ENCODE data around the gene ICAM3.

ICAM3 gene

DNA sequence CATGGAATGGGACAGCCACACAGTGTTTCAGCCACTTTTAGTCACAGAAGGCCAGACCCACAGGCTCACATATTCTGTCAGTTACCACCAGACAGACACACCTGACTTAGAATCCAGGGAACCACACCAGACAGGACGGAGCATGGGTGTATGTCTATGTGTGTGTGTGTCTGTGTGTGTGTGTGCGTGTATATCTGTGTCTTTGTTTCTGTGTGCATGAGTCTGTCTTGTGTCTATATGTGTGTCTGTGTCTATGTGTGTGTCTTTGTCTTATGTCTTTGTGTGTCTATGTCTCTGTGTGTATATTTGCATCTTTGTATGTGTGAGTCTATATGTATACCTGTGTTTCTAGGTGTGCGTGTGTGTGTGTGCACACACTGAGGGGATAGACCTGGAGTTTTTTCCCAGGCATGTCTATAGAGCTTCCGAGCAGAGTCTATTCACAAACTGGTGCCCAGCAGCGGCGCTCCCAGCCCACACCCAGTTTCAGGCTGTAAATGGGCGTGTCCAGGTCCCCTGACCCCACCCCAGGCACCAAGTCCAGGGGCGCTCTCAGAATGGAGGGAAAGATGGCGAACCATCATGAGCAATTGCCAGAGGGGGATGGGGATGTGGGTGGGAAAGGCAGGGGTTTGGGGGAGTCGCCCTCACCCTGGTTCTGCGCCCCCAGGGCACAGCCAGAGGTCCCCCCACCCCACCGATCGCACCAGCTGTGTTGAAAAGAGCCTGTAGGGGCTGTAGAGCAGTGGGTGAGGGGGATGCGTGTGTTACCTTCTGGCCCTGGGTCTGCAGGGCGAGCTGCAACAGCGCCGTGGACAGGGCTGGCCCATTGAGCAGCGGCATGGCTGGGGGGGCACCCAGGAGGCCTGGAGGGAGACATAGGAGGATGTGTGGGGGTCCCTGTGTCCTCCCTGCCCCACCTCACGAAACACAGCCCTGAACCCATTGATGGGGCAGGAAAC, 17.3 kb downstream of the ICAM3 start:
- in situ Hi-C loops (cut with MboI; ENCODE audit: low pct_unique_long_range_greater_than_20kb, low sequenced_read_pairs): no loop called here
- no peak for DNase-seq

- no peak for DNase-seq
- in situ Hi-C loops (cut with MboI; ENCODE audit: low pct_unique_long_range_greater_than_20kb, low sequenced_read_pairs): no loop called here
These were observed 18.0 kb downstream of the ICAM3 start for GRCh38 chr19:10321417-10321797.

- in situ Hi-C loops (cut with MboI; ENCODE audit: low pct_unique_long_range_greater_than_20kb, low sequenced_read_pairs): no loop called here
- no peak for DNase-seq
These were observed 18.6 kb downstream of the ICAM3 start for GRCh38 chr19:10320602-10321416.

GRCh38 chr19:10318807-10319682, 20.4 kb downstream of the ICAM3 start:
- in situ Hi-C loops (cut with MboI; ENCODE audit: low pct_unique_long_range_greater_than_20kb, low sequenced_read_pairs): no loop called here
- DNase-seq: no peak

GRCh38 chr19:10317857-10318462, 21.5 kb downstream of the ICAM3 start:
- in situ Hi-C loops (cut with MboI; ENCODE audit: low pct_unique_long_range_greater_than_20kb, low sequenced_read_pairs): no loop called here
- no peak for DNase-seq

- in situ Hi-C loops (cut with MboI; ENCODE audit: low pct_unique_long_range_greater_than_20kb, low sequenced_read_pairs): no loop called here
- DNase-seq: no peak
These were observed 22.2 kb downstream of the ICAM3 start for GRCh38 chr19:10317045-10317856.

- in situ Hi-C loops (cut with MboI; ENCODE audit: low pct_unique_long_range_greater_than_20kb, low sequenced_read_pairs): no loop called here
- no peak for DNase-seq
These were observed 23.0 kb downstream of the ICAM3 start for GRCh38 chr19:10316229-10317044.

DNA sequence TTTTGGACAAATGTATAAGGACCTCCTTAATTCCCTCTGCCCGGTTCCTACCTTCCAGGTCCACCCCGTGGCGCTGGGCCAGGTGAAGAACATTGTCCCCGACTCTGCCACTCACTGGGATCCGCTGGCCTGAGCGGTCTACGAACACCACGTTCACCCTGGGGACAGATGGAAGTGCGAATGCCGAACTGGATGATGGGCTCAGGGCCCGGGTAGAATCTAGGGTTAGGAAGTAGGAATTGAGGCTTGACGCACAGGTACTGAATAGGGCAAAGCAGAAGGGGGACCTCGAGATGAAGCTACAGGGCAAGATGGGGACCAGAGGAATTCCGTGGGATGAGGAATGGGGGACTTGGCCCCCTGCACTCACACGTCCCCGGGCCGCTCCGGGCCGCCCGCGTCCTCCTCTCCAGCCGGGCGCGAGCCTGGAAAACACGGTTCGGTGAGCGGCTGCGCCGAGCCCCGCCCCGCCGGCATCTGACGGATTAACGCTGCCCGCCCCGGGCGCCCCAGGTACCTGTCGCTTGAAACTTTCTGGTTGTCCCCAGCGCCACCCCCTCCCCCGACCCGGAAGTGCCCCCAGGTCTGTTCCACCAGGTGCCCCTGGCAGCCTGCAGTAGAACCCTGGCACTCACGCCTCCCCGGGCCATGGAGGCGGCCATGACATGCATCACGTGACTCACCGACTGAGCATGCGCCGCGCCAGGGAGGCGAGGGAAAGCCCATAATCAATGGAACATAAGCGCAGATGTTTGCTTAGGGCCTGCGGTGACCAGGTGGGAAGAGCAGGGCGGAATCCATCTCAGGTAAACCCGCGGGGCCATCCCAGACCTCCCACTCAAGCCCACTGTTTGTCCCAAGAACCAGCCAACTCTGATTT, 23.8 kb downstream of the ICAM3 start, which contains the start of gene FDX2:
Gene FDX2 (minus strand): TSS at position 681 of the 880 bp plus-strand sequence. CDS start 19 bp downstream, at position 662.
- peak; percentile 78 for DNase-seq
- in situ Hi-C loops (cut with MboI; ENCODE audit: low pct_unique_long_range_greater_than_20kb, low sequenced_read_pairs): no loop called here

DNA sequence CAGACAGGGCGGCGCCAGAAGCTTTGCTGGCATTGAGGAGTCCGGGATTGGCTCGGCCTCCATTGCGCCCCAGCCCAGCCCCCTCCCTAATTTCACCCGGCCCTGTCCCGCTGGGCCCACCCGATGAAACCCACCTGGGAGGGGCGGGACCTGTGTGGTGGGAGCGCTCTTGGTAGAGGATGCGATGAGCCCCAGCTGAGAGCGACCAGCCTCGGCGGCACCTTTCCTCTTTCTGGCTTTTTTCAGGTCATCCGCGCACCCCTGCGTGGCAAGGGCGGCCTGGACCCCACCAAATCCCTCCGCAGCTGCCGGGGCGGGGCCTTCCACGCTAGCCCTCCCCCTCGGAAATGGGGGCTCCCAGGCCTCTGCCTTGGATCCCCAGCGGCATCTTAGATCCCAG, 30.0 kb downstream of the ICAM3 start, which contains the start of gene ZGLP1:
Gene ZGLP1 (minus strand): TSS at position 393 of the 400 bp plus-strand sequence.
- no peak for DNase-seq
- in situ Hi-C loops (cut with MboI; ENCODE audit: low pct_unique_long_range_greater_than_20kb, low sequenced_read_pairs): no loop called here

DNA sequence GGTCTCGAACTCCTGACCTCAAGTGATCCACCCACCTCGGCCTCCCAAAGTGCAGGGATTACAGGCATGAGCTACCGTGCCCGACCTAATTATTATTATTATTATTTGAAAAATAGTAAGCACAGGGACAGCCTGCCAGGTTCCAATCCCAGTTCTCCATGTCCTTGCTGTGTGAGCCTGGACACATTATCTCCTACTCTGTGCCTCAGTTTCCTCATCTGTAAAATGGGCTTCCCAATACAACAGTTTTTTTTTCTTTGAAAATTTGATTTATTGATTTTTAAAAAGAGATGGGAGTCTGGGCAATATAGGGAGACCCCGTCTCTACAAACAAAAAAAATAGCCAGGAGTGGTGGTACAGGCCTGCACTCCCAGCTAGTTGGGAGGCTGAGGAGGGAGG, 33.1 kb downstream of the ICAM3 start:
- DNase-seq: no peak
- in situ Hi-C loops (cut with MboI; ENCODE audit: low pct_unique_long_range_greater_than_20kb, low sequenced_read_pairs): no loop called here

DNA sequence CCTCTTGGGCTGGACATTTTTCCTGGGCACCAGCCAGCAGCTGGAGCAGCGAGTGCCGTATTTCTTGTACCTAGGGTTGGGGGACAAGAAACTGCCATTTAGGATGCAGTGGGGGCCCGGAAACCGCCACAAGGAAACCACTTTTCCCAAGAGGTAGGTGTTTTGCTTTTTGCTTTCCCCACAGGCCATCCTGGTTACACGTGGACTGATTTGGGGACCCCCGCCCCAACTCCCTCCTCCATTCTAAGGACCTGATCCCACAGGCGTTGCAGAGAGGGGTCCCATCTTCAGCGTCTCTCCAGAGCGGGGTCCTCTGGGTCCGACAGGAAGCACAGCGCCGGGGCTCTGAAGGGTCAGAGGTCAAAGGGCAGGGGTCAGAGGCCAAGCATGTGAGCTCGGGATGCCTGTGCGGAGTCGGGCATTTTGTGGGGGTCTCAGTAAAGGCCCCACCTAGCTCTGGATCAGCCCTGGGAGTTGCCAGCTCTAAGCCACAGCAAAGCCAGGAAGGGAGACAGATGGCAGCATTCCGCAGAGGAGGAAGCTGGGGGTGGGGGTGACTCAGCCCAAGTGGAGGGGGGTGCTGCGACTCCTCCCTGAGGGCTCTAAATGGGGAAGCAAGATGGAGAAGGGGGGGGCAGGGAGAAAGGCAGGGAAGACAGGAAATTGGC, 34.2 kb downstream of the ICAM3 start:
- in situ Hi-C loops (cut with MboI; ENCODE audit: low pct_unique_long_range_greater_than_20kb, low sequenced_read_pairs): no loop called here
- peak; percentile 86 for DNase-seq

- DNase-seq: peak; percentile 72
- in situ Hi-C loops (cut with MboI; ENCODE audit: low pct_unique_long_range_greater_than_20kb, low sequenced_read_pairs): no loop called here
These were observed 39.6 kb downstream of the ICAM3 start for GRCh38 chr19:10299545-10300458.

- no peak for DNase-seq
- in situ Hi-C loops (cut with MboI; ENCODE audit: low pct_unique_long_range_greater_than_20kb, low sequenced_read_pairs): no loop called here
These were observed 43.4 kb downstream of the ICAM3 start for GRCh38 chr19:10295847-10296591.

DNA sequence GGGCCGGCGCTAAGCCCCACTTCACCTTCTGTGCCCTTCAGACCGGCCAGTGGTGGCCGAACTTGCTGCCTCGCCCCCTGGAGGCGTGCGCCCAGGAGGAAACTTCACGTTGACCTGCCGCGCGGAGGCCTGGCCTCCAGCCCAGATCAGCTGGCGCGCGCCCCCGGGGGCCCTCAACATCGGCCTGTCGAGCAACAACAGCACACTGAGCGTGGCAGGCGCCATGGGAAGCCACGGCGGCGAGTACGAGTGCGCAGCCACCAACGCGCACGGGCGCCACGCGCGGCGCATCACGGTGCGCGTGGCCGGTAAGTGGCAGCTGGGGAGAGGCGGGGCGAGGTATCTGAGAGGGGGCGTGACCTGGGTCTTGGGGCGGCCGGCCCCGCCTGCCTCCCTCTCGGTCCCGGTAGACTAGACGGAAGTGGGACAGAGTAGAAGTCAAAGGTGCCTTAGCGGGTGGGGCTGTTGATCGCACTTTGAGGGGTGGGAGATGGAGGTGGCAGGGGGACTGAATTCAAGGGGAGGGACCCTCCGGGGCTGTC, 44.0 kb downstream of the ICAM3 start:
- in situ Hi-C loops (cut with MboI; ENCODE audit: low pct_unique_long_range_greater_than_20kb, low sequenced_read_pairs): no loop called here
- no peak for DNase-seq
